Left lung (tissue), 10 donors: ENCODE results near the gene TMPRSS7. TPM values are rescaled to one million over a fixed set of nuclear protein-coding genes. Genes with fewer than 3 reads are reported as not detected.

ENCODE experiments used
- ATAC-seq: fragments of 200-7000 bp; cut with Tn5 transposase; one replicate; pipeline ENCODE4 v1.9.1; 2020; ENCODE audit warnings: moderate library complexity
- DNase-seq, 4 donors: peaks; one replicate each; pipeline ENCODE4 v3.0.0-alpha.2; 2013 to 2020
- H3K27ac ChIP-seq, 2 donors: fragments of 200-600 bp; sonication (generic) in 1 of 2; one replicate each; pipeline versions ENCODE4 v1.5.0 to v1.8.0; 2020 to 2021
- H3K27me3 ChIP-seq, 2 donors: fragments of 200-600 bp; sonication (generic) in 1 of 2; one replicate each; pipeline versions ENCODE4 v1.5.0 to v1.8.0; 2020 to 2021
- H3K36me3 ChIP-seq, 2 donors: fragments of 200-600 bp; sonication (generic) in 1 of 2; one replicate each; pipeline versions ENCODE4 v1.5.0 to v1.8.0; 2020 to 2021
- H3K4me1 ChIP-seq, 2 donors: fragments of 200-600 bp; one replicate each; pipeline ENCODE4 v1.8.0; 2021
- H3K4me3 ChIP-seq, 2 donors: fragments of 200-600 bp; sonication (generic) in 1 of 2; one replicate each; pipeline versions ENCODE4 v1.5.0 to v1.8.0; 2020 to 2021; ENCODE audit warnings: mild to moderate bottlenecking in 1 of 2
- H3K9me3 ChIP-seq, 2 donors: fragments of 200-600 bp; sonication (generic) in 1 of 2; one replicate each; pipeline versions ENCODE4 v1.5.0 to v1.8.0; 2020 to 2021
- intact Hi-C, 2 donors: fragments of 100-400 bp; cut with DNase I; formaldehyde crosslinking; loops; one replicate each; pipeline versions ENCODE4 v1.11.2 to v1.14.2; 2022
- polyA plus RNA-seq, 6 donors: library from polyadenylated mRNA; unstranded; fragments of 120-200 nt; gene quantifications; one replicate each; pipeline ENCODE4 v1.2.1, GENCODE V29; 2013; ENCODE audit not compliant: insufficient read length in 6 of 6
- total RNA-seq, 2 donors: library from RNA; stranded (reverse); fragmentation: NEBNext Ultra II Directional; extraction: Animal tissue kit (Norgen Biotek cat#: 25700); gene quantifications; one replicate each; pipeline ENCODE4 v1.2.1, GENCODE V29; 2021
- TF ChIP-seq, protein P1 (sequence below), 2 donors: fragments of 200-600 bp; sonication (generic) in 1 of 2; IDR thresholded peaks; one replicate each; pipeline versions ENCODE4 v1.5.0 to v1.8.0; 2021; ENCODE audit warnings: antibody characterized with exemption in 2 of 2
- donor health status: DM: no; HTN: yes; CAD: no.
- donor health status: DM: no; HTN: no; CAD: no.

TMPRSS7 gene
- total and polyA plus RNA-seq, 8 donors = 0.06 to 0.17 (median 0.08) TPM; not detected in 4

DNA sequence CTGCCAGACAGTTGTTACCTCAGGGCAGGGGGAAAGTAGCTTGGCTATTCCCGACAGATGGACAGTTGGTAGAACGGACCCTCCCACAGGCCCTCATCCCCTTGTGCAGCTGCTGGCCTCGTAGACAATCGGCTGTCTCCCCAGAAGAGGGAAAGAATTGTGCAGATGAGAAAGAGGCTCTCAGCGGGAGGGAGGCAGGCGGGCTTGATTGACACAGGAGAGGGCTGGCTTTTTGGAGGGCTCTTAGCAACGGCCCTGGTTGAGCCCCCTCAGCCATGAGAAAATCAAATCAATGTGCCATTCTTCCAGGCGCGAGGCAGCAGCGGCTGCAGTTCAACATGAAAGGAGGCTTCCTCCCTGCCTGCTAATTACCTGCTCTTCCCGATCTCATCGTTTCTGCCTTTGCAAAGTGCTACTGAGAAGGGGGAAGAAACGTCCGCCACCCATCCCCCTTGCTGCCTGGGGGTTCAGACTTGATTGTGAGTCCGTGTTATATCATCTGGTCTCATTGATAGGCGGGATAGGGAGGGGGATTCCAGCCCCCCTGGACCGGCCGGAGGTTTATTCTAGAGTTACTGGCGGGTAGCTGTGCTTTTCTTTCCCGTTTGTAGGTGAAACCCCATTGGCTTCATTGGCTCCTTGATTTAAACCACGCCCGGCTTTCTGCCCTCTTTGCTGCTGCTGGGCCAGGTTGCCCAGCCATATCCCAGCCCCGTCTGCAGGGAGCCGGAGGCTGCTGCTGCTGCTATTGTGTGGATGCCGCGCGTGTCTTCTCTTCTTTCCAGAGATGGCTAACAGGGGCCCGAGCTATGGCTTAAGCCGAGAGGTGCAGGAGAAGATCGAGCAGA is 35.7 kb upstream of the TMPRSS7 start, which contains the start of gene TAGLN3:
Gene TAGLN3, plus strand, starts transcription at position 287 of the 848 bp plus-strand sequence. Its CDS starts 501 bp downstream, at position 788.
- Histone ChIP-seq H3K27me3 (peaks cover 5 to 33% of the 10 kb centered on the region in 2 donors), H3K9me3 (no peaks in the 10 kb centered on the region), H3K27ac (no peak within 1 kb of the TSS), H3K4me1 (peaks cover 0 to 12% of the 10 kb centered on the region in 2 donors), H3K36me3 (no peaks in the 10 kb centered on the region), H3K4me3 (peak within 1 kb of the TSS; percentile 17 to 22)
- intact Hi-C loops = no loop called here
- DNase-seq (peak in 2 of 4 donors; percentile 24 to 69), ATAC-seq (peak; percentile 95)
- TF ChIP-seq, protein P1, sequence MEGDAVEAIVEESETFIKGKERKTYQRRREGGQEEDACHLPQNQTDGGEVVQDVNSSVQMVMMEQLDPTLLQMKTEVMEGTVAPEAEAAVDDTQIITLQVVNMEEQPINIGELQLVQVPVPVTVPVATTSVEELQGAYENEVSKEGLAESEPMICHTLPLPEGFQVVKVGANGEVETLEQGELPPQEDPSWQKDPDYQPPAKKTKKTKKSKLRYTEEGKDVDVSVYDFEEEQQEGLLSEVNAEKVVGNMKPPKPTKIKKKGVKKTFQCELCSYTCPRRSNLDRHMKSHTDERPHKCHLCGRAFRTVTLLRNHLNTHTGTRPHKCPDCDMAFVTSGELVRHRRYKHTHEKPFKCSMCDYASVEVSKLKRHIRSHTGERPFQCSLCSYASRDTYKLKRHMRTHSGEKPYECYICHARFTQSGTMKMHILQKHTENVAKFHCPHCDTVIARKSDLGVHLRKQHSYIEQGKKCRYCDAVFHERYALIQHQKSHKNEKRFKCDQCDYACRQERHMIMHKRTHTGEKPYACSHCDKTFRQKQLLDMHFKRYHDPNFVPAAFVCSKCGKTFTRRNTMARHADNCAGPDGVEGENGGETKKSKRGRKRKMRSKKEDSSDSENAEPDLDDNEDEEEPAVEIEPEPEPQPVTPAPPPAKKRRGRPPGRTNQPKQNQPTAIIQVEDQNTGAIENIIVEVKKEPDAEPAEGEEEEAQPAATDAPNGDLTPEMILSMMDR (IDR thresholded peaks at IDR 0.05) = no peak

DNA sequence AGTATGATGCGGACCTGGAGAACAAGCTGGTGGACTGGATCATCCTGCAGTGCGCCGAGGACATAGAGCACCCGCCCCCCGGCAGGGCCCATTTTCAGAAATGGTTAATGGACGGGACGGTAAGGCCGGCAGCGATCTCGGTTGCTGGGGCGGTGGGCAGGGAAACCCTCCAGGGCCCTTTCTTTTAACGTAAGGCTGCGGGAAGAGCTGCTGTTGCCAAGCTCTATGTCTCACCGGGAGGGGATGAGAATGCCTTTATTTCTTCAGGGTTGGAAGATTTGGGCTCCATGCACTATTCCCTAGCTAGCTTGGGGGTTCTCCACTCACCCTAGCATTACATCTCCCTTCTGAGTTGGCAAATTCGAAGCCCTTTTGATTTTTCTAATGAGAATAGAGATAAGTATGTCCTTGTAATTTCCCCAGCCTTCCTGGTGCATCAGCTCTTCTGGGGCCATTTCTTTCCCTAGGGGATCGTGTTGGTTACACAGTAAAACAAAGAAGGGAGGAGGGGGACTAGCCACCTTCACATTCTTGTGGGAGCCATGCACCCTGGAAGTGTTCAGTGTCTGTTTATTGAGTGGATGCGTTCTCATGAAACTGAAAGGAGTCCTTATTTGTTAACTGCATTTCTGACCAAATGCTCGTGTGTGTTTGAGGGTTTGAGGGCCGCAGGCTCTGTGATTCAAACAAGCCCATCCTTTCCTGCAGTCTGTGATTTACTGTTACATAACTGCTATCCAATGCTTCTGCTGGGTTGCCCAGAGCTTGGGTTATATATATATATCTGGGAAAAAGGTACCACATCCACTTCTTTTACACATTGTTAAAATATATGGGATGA is 34.8 kb upstream of the TMPRSS7 start:
- ATAC-seq (no peak), DNase-seq (no peak)
- H3K4me3 ChIP-seq = peak overlapping the region in 1 of 2 donors; percentile 22
- H3K4me1 ChIP-seq = peaks cover 0 to 12% of the 10 kb centered on the region in 2 donors
- intact Hi-C loops = no loop called here
- H3K9me3 ChIP-seq = no peaks in the 10 kb centered on the region
- H3K27ac ChIP-seq = no peak overlapping the region
- TF ChIP-seq, protein P1 (IDR thresholded peaks at IDR 0.05) = no peak
- H3K27me3 ChIP-seq = peaks cover 5 to 33% of the 10 kb centered on the region in 2 donors
- H3K36me3 ChIP-seq = no peaks in the 10 kb centered on the region

DNA sequence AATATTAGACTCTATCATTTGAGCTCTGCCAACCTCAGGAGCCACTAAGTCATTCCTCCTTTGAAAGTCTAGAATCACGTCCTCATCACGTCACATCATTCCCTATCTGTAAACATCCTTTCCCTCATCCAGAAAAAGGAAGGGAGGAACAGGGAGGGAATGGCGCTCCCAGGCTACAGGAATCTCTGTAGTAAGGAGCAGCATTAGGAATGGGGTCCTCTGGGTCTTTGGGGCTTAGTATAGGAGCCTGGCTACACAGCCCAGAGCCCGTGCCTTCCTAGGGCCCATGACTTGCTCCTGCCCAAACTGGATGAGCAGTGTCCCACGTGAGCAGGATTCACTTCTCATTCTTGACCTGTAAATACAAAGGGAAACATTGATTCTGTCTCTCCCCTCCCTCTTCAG is 34.2 kb upstream of the TMPRSS7 start:
- intact Hi-C loops = no loop called here

DNA sequence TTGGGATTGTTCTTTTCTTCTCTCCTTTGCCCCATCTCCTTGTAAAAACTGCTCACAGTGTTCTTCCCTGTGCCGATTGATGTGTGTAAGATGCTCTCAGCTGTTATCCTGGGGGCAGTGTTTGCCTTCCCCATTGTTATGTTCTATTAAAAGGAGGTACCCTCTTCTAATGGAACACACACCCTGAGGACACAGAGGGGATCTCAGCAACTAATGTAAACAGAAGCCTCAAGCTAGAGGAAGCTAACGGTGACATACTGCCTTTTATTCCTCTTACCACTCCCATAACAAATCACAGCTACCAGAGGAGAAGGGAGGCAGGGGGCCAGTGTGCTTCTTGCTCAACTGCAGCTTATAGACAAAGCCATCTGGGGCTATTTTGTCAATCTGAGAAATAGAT is 33.6 kb upstream of the TMPRSS7 start:
- Histone ChIP-seq H3K27me3 (peaks cover 5 to 33% of the 10 kb centered on the region in 2 donors), H3K4me1 (peaks cover 0 to 12% of the 10 kb centered on the region in 2 donors), H3K9me3 (no peaks in the 10 kb centered on the region), H3K4me3 (no peak overlapping the region), H3K36me3 (no peaks in the 10 kb centered on the region), H3K27ac (no peak overlapping the region)
- ATAC-seq = no peak
- DNase-seq = no peak
- TF ChIP-seq, protein P1 (IDR thresholded peaks at IDR 0.05) = no peak
- intact Hi-C loops = no loop called here

More for the DNA sequence above, 34.2 kb upstream of the TMPRSS7 start:
- Histone ChIP-seq H3K9me3 (no peaks in the 10 kb centered on the region), H3K27ac (no peak overlapping the region), H3K27me3 (peaks cover 5 to 33% of the 10 kb centered on the region in 2 donors), H3K4me1 (peaks cover 0 to 12% of the 10 kb centered on the region in 2 donors), H3K36me3 (no peaks in the 10 kb centered on the region), H3K4me3 (no peak overlapping the region)
- DNase-seq = no peak
- ATAC-seq = no peak
- TF ChIP-seq, protein P1 (IDR thresholded peaks at IDR 0.05) = no peak
